Endothelial cell (in vitro differentiated cells): Measurements from ENCODE around the gene DAPK1. TPM values are rescaled to one million over a fixed set of nuclear protein-coding genes. Genes with fewer than 3 reads are reported as not detected.

Experiments
- DNase-seq: peaks from one replicate; pipeline ENCODE4 v3.0.0; 2021; ENCODE audit warnings: low spot score
- H3K27ac Mint-ChIP-seq: one replicate; pipeline ENCODE4 v1.8.0; 2021; ENCODE audit warnings: mixed read lengths, inconsistent platforms; ENCODE audit not compliant: unreplicated experiment
- H3K27me3 Mint-ChIP-seq: one replicate; pipeline ENCODE4 v1.8.0; 2021; ENCODE audit warnings: mild to moderate bottlenecking, moderate library complexity, mixed read lengths, inconsistent platforms; ENCODE audit not compliant: unreplicated experiment
- H3K36me3 Mint-ChIP-seq: one replicate; pipeline ENCODE4 v1.8.0; 2021; ENCODE audit warnings: mild to moderate bottlenecking, low read depth, mixed read lengths, inconsistent platforms; ENCODE audit not compliant: unreplicated experiment
- H3K4me1 Mint-ChIP-seq: one replicate; pipeline ENCODE4 v1.8.0; 2021; ENCODE audit warnings: mild to moderate bottlenecking, mixed read lengths, inconsistent platforms; ENCODE audit not compliant: unreplicated experiment
- H3K4me3 Mint-ChIP-seq: one replicate; pipeline ENCODE4 v1.8.0; 2021; ENCODE audit warnings: mild to moderate bottlenecking, mixed read lengths, inconsistent platforms; ENCODE audit not compliant: unreplicated experiment
- H3K9me3 Mint-ChIP-seq: one replicate; pipeline ENCODE4 v1.8.0; 2021; ENCODE audit warnings: mixed read lengths, inconsistent platforms; ENCODE audit not compliant: unreplicated experiment
- total RNA-seq: library from RNA; stranded (reverse); fragmentation: NEBNext Ultra II Directional; extraction: Animal tissue kit (Norgen Biotek cat#: 25700); gene quantifications from one replicate; pipeline ENCODE4 v1.2.1, GENCODE V29; 2021; ENCODE audit not compliant: unreplicated experiment
- TF ChIP-seq, protein P1 (sequence below): fragments of 200-600 bp; sonication (generic); IDR thresholded peaks from one replicate; pipeline ENCODE4 v1.5.0; 2021; ENCODE audit warnings: antibody characterized with exemption; ENCODE audit not compliant: unreplicated experiment

The DAPK1 gene
- total RNA-seq, 1 donor from 2014 or later = 36.8 TPM

DNA sequence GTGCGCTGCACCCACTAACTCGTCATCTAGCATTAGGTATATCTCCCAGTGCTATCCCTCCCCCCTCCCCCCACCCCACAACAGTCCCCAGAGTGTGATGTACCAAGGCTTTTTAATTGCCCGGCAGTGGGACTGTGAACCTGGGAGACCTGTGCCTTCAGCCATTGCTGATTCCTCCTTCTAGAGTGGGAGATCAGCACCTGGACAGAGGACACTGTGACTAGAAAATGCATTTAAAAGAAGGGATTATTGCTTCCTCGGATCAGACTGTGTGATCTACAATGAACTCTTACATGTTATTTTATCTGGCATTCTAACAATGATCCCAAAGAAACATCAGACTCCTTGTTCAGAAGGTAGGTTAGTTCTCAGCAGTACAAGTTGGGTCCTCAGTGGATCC is 254.2 kb downstream of the DAPK1 start:
- H3K36me3 Mint-ChIP-seq = no peaks in the 10 kb centered on the region
- H3K9me3 Mint-ChIP-seq = no peaks in the 10 kb centered on the region
- H3K4me3 Mint-ChIP-seq = no peak overlapping the region
- TF ChIP-seq, protein P1, sequence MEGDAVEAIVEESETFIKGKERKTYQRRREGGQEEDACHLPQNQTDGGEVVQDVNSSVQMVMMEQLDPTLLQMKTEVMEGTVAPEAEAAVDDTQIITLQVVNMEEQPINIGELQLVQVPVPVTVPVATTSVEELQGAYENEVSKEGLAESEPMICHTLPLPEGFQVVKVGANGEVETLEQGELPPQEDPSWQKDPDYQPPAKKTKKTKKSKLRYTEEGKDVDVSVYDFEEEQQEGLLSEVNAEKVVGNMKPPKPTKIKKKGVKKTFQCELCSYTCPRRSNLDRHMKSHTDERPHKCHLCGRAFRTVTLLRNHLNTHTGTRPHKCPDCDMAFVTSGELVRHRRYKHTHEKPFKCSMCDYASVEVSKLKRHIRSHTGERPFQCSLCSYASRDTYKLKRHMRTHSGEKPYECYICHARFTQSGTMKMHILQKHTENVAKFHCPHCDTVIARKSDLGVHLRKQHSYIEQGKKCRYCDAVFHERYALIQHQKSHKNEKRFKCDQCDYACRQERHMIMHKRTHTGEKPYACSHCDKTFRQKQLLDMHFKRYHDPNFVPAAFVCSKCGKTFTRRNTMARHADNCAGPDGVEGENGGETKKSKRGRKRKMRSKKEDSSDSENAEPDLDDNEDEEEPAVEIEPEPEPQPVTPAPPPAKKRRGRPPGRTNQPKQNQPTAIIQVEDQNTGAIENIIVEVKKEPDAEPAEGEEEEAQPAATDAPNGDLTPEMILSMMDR = no peak
- H3K4me1 Mint-ChIP-seq = peaks cover 18% of the 10 kb centered on the region
- DNase-seq = no peak
- H3K27ac Mint-ChIP-seq = no peak overlapping the region
- peaks cover 3% of the 10 kb centered on the region for H3K27me3 Mint-ChIP-seq

DNA sequence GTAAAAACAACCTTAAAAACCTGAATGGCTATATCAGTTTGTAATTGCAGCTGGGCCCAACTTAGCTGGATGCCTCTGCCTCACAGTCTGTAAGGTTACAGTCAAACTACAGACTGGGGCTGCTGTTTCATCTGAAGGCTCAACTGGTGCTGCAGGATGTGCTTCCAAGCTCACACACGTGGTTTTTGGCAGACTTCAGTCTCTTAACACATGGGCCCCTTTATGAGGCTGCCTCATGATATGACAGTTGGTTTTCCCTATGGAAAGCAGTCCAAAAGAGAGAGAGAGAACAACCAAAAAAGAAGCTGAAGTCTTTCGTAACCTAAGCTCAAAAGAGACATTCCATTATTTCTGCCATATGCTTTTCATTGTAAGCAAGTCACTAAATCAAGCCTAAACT is 255.6 kb downstream of the DAPK1 start:
- TF ChIP-seq, protein P1 = no peak
- DNase-seq = no peak
- Mint-ChIP-seq H3K27me3 (peaks cover 3% of the 10 kb centered on the region), H3K4me3 (no peak overlapping the region), H3K27ac (no peak overlapping the region), H3K36me3 (no peaks in the 10 kb centered on the region), H3K9me3 (no peaks in the 10 kb centered on the region), H3K4me1 (peaks cover 12% of the 10 kb centered on the region)

Other genes with a start within 250 kb of the DAPK1 start
- 90.6 TPM for gene CTSL, start 228.3 kb downstream of the DAPK1 start, total RNA-seq